Endodermal cell (in vitro differentiated cells): ENCODE measurements around the gene TNK2. TPM values are rescaled to one million over a fixed set of nuclear protein-coding genes. Genes with fewer than 3 reads are reported as not detected.

Experiments
- DNase-seq: peaks from one replicate; pipeline ENCODE4 v3.0.0-alpha.2; 2017
- H3K27ac ChIP-seq: 2 replicates; pipeline ENCODE4 v1.5.1; 2013; ENCODE audit warnings: mild to moderate bottlenecking, low read depth, low read length, moderate library complexity
- H3K27me3 ChIP-seq: 2 replicates; pipeline ENCODE4 v1.6.1; 2013; ENCODE audit warnings: mild to moderate bottlenecking, low read length, moderate library complexity; ENCODE audit not compliant: insufficient read depth, control insufficient read depth, poor library complexity, severe bottlenecking
- H3K36me3 ChIP-seq: 2 replicates; pipeline ENCODE4 v1.7.0; 2013; ENCODE audit warnings: mild to moderate bottlenecking, low read length, moderate library complexity; ENCODE audit not compliant: control insufficient read depth, insufficient read depth
- H3K4me1 ChIP-seq: one replicate; pipeline ENCODE4 v1.7.0; 2013; ENCODE audit warnings: low read length; ENCODE audit not compliant: control insufficient read depth, insufficient read depth
- H3K4me3 ChIP-seq: 2 replicates; pipeline ENCODE4 v1.5.1; 2013; ENCODE audit warnings: mild to moderate bottlenecking, low read length, moderate library complexity
- H3K9ac ChIP-seq: 2 replicates; pipeline ENCODE4 v1.6.1; 2013; ENCODE audit warnings: mild to moderate bottlenecking, low read length, moderate library complexity; ENCODE audit not compliant: poor library complexity, severe bottlenecking; ENCODE audit errors: extremely low read depth
- H3K9me3 ChIP-seq: 2 replicates; pipeline ENCODE4 v1.6.1; 2013; ENCODE audit warnings: mild to moderate bottlenecking, low read length, moderate library complexity; ENCODE audit not compliant: control insufficient read depth
- H3K27ac Mint-ChIP-seq: 2 replicates; pipeline ENCODE4 v1.8.0; 2020; ENCODE audit warnings: mixed read lengths
- H3K27me3 Mint-ChIP-seq: 2 replicates; pipeline ENCODE4 v1.8.0; 2021; ENCODE audit warnings: mild to moderate bottlenecking, mixed read lengths; ENCODE audit not compliant: insufficient read depth
- H3K36me3 Mint-ChIP-seq: 2 replicates; pipeline ENCODE4 v1.8.0; 2020; ENCODE audit warnings: low read depth, mixed read lengths
- H3K4me1 Mint-ChIP-seq: 2 replicates; pipeline ENCODE4 v1.8.0; 2020; ENCODE audit warnings: mixed read lengths
- H3K4me3 Mint-ChIP-seq: 2 replicates; pipeline ENCODE4 v1.8.0; 2020; ENCODE audit warnings: mild to moderate bottlenecking, moderate library complexity, mixed read lengths
- H3K9me3 Mint-ChIP-seq: 2 replicates; pipeline ENCODE4 v1.8.0; 2020; ENCODE audit warnings: mild to moderate bottlenecking, mixed read lengths
- CTCF ChIP-seq: fragments of 200-600 bp; sonication (generic); conservative IDR thresholded peaks from 2 replicates; pipeline ENCODE4 v1.5.0; 2021; ENCODE audit warnings: antibody characterized with exemption, mild to moderate bottlenecking
- WGBS, 2 experiments: methylation state at CpG; one replicate each; pipeline versions ENCODE4 v1.1.5 to v1.1.7; 2013; ENCODE audit warnings: missing lambda C conversion rate in 2 of 2, mixed read lengths in 1 of 2; ENCODE audit not compliant: insufficient coverage in 1 of 2, insufficient read length in 1 of 2; 5-methylcytosine and 5-hydroxymethylcytosine counted together
- total RNA-seq, 2 donors: library from RNA; stranded (reverse); fragmentation: NEBNext Ultra II Directional in 1 of 2; extraction: Animal tissue kit (Norgen Biotek cat#: 25700) in 1 of 2; gene quantifications; 2 replicates in 1 of 2; 3 replicates in 1 of 2; pipeline ENCODE4 v1.2.1, GENCODE V29; 2021

TNK2 gene
- total RNA-seq, 2 donors from 2014 or later, result 53.2 to 85.7 TPM

- no peak overlapping the region for H3K4me3 Mint-ChIP-seq
- TF ChIP-seq CTCF, result no peak
- no peak overlapping the region for H3K9ac ChIP-seq
- no peak overlapping the region for H3K27ac ChIP-seq
- 91 to 94% methylated on average over 13 to 16 of the region's 16 CpGs for WGBS, 2 experiments
- H3K9me3 Mint-ChIP-seq, result no peaks in the 10 kb centered on the region
- H3K27ac Mint-ChIP-seq, result no peak overlapping the region
- no peaks in the 10 kb centered on the region for H3K36me3 ChIP-seq
- no peaks in the 10 kb centered on the region for H3K27me3 Mint-ChIP-seq
- no peaks in the 10 kb centered on the region for H3K4me1 Mint-ChIP-seq
- no peaks in the 10 kb centered on the region for H3K9me3 ChIP-seq
- no peaks in the 10 kb centered on the region for H3K36me3 Mint-ChIP-seq
- H3K4me1 ChIP-seq, result peaks cover 4% of the 10 kb centered on the region
- H3K27me3 ChIP-seq, result no peaks in the 10 kb centered on the region
- no peak overlapping the region for H3K4me3 ChIP-seq
- DNase-seq, result no peak
Measured at GRCh38 chr3:195829897-195830254, 78.5 kb downstream of the TNK2 start.

DNA sequence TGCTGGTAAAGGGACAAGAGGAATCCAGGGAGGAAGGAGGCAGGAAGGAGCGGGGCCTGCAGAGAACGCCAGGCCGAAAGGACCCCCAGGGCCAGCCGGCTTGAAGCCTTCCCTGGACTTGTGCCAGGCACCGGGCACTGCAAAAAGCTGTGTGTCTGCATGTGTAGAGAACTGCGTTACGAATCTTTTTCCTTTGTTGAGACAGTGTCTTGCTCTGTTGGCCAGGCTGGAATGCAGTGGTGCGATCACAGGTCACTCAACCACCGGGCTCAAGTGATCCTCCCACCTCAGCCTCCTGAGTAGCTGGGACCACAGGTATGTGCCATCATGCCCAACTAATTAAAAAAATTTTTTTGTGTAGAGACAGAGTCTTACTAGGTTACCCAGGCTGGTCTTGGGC, 79.6 kb downstream of the TNK2 start:
- Histone ChIP-seq H3K27me3 (no peaks in the 10 kb centered on the region), H3K4me3 (no peak overlapping the region), H3K9ac (no peak overlapping the region), H3K36me3 (no peaks in the 10 kb centered on the region), H3K4me1 (peaks cover 4% of the 10 kb centered on the region), H3K9me3 (no peaks in the 10 kb centered on the region), H3K27ac (no peak overlapping the region)
- H3K27me3 Mint-ChIP-seq, result no peaks in the 10 kb centered on the region
- 90 to 95% methylated on average over 9 of the region's 9 CpGs for WGBS, 2 experiments
- no peak for DNase-seq
- H3K4me1 Mint-ChIP-seq, result peaks cover 2% of the 10 kb centered on the region
- TF ChIP-seq CTCF, result no peak
- H3K9me3 Mint-ChIP-seq, result no peaks in the 10 kb centered on the region
- H3K27ac Mint-ChIP-seq, result no peak overlapping the region
- H3K36me3 Mint-ChIP-seq, result no peaks in the 10 kb centered on the region
- H3K4me3 Mint-ChIP-seq, result no peak overlapping the region

DNA sequence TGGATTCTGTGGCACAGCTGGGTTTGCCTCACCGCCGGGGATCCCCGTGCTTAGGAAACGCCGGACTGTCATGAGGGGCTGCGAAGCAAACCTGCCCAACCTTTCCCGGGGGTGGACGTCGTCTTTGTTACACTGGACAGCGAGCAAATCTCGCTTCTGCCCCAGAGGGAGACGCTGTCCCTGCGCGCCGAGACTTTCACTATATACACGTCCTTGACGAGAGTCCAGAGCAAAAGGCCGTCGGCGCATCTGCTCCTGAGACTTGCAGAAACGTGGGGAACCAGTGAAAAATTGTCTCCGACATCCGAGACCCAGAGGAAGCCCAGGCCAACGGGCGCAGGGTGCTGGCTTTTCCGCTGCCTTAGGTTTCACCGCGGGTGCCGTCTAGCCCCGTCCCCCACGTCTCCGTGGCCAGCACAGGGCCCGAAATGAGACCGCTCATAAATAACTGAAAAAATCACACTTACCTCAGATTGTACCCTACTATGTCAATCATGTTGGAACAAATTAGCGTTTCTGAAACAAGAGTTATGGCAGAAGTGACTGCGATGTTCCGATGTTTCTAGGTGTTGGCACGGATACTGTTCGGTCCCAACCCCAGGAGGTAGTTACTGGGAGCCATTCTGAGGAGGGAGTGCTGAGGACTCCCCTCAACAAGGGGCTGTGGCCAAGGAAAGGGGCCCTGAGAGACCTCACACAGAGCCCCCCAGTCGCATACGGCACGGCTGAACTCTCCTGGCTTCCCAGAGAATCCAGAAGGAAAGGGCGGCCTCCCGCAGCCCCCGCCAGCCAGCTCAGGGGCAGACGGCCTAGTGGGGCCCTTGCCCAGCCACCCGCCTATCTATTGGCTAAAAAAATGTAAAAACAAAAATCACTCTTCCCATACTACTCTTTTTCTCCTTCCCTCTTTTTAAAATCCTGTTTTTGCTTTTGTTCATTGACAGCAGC, 82.2 kb downstream of the TNK2 start:
- Histone ChIP-seq H3K27ac (no peak overlapping the region), H3K27me3 (no peaks in the 10 kb centered on the region), H3K4me3 (no peak overlapping the region), H3K9me3 (no peaks in the 10 kb centered on the region), H3K36me3 (no peaks in the 10 kb centered on the region), H3K9ac (no peak overlapping the region), H3K4me1 (peaks cover 4% of the 10 kb centered on the region)
- Mint-ChIP-seq H3K36me3 (no peaks in the 10 kb centered on the region), H3K9me3 (no peaks in the 10 kb centered on the region), H3K27me3 (no peaks in the 10 kb centered on the region), H3K4me3 (no peak overlapping the region), H3K4me1 (peaks cover 10% of the 10 kb centered on the region), H3K27ac (no peak overlapping the region)
- WGBS, 2 experiments, result 94 to 98% methylated on average over 32 to 47 of the region's 47 CpGs
- DNase-seq, result no peak
- TF ChIP-seq CTCF, result no peak
